Stimulated activated CD8-positive, alpha-beta memory T cell treated with anti-CD3 and anti-CD28 coated beads, Interleukin-12 subunit alpha, Interleukin-12 subunit beta, amount 100 ng/mL, for 24 hours (primary cell): ENCODE measurements around the gene NECTIN1.

Source experiments
- DNase-seq: peaks from one replicate; pipeline ENCODE4 v3.0.0-alpha.2; 2020; ENCODE audit errors: extremely low read depth

The NECTIN1 gene

DNA sequence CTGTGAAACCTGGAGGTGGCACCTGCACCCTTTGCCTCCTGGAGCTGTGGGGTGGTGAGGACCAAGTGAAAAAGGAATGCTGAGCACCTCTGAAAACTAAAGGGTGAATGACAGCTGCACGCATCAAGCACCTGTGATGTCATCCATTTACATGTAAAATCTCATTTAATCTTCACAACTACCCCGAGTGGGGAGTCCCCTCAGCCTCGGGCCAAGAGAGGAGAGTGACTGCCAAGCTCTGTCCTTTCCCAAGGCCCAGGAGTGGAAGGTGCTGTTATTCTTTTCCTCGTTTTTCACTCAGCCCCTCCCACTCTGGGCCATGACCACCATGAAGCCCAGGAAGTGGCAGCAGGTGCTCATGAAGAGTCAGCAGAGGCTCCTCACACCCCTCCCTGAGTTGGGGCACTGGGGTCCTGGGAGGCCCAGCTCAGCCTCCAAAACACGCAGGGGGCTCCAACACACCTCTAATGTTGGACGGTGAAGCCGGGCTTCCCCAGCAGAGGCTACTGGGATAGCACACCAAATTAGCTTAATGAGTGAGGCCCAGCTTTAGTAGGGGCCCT, 35.7 kb downstream of the NECTIN1 start:
- no peak for DNase-seq

DNA sequence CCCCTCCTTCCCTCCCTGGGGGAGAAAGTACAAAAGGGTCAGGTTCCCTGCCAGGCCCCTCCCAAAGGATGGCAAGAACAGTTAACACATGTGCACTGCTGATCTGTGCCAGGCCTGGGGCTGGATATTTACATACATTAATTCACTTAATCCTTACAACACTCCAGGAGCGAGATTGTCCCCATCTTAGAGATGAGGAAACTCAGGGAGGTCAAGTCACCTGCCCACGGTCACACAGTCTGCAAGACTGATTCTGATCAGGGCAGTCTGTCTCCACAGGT, 36.5 kb downstream of the NECTIN1 start:
- no peak for DNase-seq

DNA sequence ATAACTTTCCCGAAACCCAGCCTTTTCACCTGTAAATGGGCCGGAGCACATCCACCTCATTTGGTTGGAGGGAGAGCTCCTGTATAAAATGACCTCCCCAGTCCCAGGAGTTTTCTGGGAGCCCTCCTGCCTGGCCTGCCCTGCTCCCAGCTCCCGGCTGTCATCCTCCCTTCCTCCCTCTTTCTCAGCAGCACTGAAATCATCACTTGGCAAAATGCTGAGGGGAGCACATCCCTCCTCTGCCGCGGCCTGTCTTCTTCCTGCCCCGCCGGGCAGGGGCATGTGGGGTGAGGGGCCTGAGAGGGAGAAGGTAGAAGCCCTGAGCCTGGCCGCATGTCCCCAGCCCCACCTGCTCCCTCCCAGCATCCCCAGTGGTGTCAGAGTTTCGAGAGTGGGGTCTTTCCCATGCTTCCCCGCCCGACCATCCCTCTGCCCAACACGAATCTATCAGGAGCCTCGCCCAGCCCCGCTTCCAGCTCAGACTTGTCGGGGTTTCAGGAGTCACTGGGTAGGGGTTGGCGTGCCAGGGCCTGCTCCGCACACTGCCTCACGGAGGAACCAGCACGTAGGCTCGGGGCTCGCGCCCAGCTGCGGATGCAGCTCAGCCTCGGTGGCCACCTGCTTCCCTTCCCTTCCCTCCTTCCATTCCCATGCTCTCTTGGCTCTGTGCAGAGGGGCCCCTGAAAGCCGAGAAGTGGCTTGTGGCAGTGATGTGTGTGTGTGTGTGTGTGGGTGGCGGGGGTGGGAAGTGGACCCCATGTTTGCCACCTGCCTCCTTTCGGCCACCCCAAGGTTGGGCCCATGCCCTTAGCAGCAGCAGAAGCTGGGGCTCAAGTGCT, 37.1 kb downstream of the NECTIN1 start:
- DNase-seq = no peak

DNA sequence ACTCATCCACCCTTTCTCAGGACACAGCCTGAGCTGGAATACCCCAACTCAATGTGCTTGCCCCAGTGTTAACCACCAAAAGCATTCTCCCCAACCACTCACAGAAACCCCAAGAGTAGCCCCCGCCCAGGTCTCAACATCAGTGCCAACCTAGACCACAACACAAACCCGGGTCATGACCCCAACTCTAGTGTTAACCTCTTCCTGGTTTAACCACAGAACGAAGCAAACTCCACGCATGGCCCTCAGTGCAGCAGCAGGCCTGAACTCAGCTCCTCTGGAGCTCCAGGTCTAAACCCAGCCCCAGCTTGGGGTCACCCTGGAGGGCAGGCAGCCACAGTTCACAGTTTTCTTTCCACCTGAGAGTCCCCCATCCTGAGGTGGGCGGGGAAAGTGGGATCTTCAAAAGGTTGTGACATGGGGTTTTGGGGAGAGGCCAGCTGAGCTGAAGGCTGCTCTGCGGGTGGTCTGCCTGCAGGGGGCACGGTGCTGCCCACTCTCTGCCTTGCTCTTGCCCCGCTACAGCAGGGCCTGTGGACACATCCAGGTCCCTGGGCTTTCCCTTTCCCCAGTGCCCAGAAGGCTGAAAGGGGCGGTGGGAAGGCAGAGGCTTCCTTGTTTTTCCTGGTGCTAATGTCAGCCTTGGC, 37.9 kb downstream of the NECTIN1 start:
- no peak for DNase-seq

DNA sequence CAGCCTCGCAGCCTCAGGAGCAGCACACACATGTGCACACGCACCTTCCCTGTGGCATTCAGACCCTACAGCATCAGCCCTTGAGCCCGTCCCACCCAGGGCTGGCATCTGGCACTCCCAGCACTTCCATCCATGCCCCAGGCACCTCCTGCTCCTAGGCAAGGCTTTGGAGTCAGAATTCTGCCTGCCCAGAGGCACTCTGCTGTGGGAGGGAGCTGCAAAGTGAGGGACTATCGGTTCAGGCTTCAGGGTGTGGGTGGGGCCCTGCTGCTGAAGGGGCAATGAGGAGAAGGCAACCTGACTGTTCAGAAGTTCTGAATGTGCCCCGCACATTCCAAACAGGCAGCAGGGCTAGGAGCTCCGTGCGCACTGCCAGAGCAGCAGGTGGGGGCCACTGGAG, 39.7 kb downstream of the NECTIN1 start:
- no peak for DNase-seq

DNA sequence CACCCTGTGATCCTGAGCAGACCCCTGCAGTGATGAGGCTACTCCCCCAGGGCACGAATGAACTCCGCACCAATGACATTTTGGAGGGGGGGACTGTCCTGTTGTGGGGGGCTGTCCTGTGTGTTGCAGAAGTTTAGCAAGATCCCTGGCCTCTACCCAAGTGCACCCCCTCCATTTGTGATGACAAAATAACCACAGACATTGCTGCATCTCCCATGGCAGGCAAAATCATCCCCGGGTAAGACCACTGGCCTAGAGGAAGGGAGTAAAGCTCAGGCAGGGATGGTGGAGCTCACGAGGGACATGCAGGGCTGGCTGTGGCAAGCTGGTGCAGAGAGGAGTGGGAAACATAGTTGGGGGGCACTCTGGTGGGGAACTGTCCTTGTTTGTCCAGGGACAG, 40.6 kb downstream of the NECTIN1 start:
- DNase-seq = no peak

DNA sequence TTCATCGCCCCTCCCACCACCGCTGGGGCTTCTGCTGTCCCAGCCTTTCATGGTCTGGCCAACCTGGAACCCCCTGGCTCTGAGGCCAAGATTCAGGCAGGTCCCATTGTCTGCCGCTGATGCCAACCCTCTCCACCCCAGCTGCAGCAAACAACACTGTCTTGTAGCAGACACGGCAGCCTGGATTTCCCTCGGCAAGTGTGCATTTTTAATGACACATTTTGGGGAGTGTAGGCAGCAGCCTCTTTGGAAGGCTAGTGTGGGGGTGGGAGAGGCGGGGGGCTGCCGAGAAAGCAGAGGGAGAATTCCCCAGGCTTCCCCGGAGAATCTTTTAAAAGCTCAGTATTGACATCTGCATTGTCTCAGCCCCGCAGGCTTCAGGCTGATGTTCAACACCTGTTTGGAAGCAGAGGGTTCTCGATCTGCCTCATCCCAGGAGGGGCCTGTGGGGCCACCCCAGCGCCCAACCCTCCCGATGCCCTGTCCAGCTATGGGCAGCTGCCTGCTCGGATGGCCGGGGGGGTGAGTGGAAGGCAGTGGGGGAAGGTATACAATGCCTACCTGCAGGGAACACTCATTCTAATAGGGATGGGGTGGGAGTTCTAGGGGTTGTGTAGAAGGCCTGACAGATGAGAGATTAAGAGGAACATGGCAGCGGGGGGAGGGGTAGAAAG, 41.5 kb downstream of the NECTIN1 start:
- no peak for DNase-seq

DNA sequence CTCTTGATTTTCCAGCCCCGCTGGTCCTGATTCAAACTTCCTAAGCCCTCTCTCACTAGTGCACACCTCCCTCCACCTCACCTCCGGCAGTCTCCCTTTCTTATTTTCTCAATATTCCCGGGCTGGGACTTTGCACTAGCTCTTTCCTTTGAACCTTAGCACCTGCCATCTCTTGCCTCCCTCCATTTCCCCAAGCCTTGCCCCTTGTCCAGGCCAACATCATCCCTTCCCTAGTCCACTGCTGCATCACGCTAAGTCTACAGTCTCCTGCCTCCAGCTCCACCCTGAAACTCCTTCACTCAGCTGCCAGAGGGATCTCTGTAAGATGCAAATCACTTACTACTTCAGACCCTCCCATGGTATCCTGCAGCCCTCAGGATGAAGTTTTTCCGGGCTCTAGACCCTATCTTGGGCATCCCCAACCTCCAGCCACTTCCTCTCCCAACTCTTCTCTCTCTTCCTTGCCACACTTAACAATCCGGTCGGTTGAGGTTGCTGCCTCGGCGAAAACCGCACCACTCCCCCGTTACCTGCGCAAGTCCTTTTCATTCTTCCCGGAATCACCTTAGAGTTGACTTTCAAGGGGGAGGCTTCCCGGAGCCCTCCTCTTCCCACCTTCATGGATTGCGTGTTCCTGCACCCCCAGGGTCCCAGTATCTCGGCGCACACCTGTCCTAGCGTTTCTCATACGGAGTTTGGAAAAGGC, 42.7 kb downstream of the NECTIN1 start:
- no peak for DNase-seq

DNA sequence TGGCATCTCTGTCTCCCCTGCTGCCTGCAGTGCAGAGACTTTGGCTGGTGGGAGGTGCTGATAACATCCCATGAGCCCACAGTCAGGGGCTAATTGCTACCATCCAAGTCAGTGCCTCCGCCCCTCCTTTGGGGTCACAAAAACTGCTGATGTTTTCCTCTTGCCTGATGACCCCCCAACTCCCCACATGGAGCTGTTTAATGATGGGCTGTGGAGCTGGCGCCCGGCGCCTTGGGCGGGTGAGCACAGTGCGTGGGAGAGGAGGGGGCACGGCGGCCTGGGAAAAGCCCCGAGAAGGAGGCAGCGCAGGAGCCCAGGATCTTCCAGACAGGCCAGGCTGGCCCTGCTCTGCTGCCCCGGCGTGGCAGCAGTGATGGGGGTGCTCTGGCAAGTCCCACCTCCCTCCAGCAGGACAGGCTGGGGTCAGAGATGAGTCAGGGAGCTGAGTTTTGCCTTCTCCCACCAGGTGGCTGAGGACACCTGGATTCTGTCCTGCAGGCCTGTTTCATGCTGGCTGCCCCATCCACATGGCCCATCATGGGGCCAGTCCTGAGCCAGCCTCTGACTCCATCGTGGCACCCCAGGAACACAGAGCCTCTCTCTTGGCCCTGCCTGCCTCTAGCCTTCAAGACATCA, 43.8 kb downstream of the NECTIN1 start:
- DNase-seq = no peak

DNA sequence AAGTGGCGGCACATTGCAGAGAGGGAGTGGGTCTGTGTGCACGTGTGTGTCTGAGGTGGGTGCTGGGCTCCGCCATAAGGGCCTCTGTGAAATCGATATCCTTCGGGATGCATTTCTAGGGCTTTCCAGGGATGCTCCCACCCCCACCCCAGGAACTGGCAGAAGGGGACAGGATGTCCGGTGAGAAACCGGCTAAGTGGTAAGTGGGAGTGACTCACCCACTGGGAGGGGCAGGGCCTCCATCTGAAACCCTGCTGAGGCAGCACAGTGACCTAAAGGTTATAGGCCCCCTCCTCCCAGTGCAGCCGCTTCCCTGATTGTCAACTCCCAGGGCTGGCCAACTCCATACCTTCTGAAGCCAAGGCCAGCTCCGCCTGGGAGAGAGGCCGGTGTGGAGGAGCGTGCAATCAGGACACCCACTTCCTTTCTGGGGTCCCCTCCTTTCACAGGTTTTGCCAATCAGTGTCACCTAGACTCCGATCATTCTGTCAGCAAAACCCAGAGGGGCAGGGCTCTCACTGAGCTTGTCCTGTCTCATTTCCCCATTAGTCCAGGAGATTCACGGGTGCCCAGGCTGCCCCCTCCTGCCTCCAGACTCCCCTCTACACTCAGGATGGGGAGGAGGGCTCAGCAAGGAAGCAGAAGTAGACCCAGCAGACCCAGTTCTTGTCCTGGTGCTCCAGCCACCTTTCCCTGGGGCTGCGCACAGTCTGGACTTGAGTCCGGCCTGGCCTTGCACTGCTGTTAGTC, 44.5 kb downstream of the NECTIN1 start:
- no peak for DNase-seq

DNA sequence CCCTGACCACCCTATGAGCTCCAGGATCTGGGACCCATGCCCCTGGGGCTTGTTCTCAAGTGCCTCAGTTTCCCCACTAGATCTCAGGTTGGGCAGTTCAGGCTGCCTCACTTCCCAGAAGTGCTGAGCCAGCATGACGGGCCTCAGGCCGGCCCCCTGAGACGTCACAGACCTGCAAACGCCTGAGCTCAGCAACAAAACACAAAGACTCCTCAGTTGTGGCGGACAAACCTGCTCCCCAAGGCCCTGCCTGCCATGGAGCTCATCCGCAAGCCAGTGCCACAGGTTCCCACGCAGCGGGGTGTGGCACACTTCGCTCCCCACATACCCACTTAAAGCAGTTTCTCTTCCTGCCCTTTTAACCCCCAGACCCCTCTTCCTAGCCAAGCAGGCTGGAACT, 45.2 kb downstream of the NECTIN1 start:
- DNase-seq = no peak

DNA sequence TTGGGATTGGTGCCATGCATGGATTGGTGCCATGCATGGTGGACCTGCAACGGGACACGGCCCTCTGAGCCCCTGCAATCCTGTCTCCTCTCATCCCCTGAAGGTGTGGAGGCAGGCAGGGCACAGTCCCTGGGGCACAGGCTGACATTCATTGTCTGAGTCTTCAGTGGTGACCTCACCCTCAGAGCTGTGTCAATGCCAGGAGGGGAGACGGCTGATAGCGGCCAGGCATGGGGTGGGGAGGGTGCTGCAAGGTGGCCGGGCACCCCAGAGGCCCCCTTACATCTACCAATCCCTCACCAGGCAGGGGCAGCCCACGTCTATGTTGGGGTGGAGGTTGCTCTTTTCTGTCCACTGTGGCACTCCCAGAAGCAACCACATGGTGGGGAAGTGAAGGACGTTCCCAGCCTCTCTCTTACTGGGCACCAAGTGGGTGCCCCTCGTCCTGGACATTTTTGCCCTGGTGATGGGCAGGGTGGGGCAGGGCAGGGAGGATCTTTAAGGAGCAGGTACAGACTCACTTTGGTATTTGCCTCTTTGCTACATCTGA, 47.6 kb downstream of the NECTIN1 start:
- DNase-seq = no peak

DNA sequence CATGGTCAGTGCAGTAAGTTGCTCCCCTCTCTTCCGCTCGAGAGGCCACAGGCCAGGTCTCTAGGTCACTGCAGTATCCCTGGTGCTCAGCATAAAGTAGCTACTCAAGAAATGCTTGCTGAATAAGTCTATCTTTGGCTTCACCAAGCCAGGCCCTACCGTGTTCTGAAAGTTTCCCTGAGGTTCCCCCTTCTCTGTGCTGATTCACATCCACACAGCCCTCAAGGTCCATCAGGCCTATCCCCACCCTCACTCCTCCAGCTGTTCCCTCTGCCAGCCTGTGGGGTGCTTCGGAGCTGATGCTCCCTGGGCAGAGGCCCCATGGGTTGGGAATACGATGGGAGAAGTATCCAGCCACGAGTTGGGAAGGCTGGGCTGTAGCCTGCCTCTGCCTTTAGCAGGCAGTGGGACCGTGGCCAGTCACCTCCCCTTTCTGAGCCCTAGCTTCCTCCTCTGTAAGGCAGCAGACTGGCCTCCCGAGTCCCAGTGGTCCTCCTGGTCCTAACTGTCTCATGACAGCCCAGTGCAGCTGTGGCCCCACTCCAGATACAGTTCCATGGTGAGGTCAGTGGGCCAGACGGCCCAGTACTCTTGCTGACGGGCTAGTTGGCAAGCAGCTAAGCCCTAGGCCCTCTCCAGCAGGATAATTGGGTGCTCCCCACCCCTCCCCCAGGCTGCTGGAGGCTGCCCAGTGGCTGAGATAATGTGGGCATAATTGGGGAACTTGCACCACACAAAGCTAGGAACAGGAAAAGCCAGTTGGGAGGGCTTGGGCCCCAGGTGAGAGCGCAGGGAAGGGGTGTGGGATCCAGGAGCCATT, 48.2 kb downstream of the NECTIN1 start:
- no peak for DNase-seq

DNA sequence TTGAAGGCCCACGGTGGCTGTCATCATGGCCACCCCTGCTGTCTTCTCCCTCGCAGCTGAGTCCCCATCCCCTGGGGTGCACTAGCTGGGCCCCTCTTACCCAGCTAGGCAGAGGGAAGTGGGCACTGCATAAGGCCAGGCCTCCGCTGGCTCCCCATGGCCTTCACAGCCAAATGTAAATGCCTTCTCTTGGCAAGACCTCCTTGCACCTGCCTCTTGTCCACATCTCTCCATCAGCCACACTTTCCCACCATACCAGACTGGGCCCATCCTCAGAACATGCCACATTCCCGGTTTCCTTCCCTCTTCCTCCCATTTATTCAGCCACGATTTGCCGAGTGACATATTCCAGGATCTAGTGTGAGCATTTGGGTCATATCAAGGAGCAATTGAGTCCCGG, 49.7 kb downstream of the NECTIN1 start:
- DNase-seq = no peak

DNA sequence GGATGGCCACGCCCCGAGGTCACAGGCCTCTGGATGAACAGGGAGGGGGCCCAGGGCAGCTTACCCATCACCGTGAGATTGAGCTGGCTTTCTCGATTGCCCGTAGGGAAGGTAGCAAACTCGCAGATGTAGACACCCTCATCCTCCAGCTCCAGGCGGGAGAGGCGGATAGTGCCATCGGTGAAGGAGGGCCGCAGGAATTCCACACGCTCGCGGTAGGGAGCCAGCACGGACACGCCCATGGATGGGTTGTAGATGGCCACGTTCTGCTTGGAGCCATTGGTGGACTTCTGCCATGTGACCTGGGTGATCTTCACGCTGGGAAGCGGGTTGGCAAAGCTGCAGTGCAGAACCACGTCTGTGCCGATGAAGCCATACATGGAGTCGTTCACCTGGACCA, 50.6 kb downstream of the NECTIN1 start:
- DNase-seq = no peak

DNA sequence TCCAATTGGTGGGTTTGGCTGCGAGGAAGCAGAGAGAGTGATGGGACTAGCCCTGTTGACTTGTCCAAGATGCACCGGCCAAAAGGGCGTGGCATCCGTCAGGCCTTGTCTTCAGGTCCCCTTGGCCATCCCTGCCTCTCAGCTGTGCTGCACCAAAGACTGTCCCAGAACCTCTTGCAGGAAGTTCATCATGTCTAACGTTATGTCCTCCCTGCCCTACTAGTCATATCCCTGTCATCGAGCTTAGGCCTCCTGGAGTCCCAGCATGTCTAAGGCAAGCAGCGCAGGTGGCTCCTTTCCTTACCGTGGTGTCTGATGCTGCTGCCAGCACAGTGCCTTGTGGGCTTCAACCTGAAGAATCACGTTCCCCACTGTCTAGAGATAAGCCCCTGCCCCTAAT, 51.2 kb downstream of the NECTIN1 start:
- DNase-seq = no peak

DNA sequence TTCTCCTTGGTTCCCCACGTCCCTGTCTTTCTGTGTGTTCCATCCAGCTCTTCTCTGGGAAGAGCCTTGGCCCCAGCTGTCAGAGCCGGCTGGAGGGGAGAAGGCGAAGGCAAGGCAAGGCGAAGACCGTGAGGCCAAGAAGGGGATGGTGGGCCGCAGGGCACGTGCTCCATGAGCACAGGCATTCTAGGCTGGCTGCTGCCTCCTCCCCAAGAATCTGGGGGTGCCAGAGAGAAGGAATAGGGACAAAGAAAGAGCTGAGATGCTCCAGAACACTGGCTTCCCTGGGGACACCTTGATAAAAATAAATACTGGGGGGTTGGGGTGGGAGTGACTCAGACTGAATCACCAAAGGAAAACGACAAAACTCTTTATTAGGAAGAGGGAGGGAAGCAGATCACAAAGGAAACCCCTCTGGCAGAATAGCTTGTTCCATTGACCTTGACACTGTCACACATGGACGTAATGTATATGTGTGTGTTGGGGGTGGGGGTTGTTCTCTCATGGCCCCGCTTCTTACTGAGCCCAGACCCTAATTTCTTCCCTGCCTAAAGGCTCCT, 52.5 kb downstream of the NECTIN1 start:
- DNase-seq = no peak

DNA sequence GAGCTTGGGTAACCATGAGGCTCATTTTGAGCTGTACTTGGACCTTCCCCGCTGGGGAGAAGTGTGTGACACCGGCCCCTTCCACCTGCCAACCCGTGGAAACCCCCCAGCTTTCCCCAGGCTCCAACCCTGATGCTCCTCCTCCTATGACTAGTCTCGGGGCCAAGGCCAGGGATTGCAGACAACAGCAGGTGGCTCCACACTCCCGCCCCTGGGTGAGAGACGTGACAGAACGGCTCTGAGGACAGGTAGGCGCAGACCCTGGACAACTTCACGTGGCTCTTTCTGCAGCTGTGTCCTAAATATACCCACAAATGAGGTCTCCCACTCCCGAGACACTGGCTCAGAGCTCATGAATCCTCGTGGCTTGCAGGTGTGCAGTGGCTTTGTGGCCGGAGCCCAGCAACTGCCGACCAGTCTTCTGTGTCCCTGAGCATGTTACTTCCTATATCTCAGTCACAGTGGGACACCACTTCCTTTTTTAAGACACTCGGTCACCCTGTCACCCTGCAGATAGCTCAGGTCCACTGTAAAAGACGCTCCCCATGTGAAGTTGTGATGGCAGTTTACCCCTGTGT, 55.2 kb downstream of the NECTIN1 start:
- DNase-seq = no peak
